ENCODE measurements around the gene GALNT10.

GRCh38 chr5:154418344-154418820, 227.8 kb downstream of the GALNT10 start:
- TF ChIP-seq EP300 (IDR thresholded peaks at IDR 0.05) (no peak), CTCF (IDR thresholded peaks at IDR 0.05) (no peak), POLR2A (IDR thresholded peaks at IDR 0.05) (no peak)

All from stomach (tissue), 4 donors.